Activated T-cell treated with anti-CD3 and anti-CD28 coated beads, Interleukin-2, amount 50 U/mL, for 48 hours (primary cell): ENCODE data around the gene TXNRD1.
"Not testable (repeated sequence)": the region's sequence is repeated elsewhere in the genome, so short reads cannot be mapped to it uniquely, and the experiment has no call there.

Experiments
- DNase-seq, 2 experiments: peaks; one replicate each; pipeline ENCODE4 v3.0.0-alpha.2; 2020

The TXNRD1 gene

GRCh38 chr12:104306943-104307654 lies 91.5 kb downstream of the TXNRD1 start:
- DNase-seq = no peak

- no peak for DNase-seq
These were observed 92.0 kb downstream of the TXNRD1 start for GRCh38 chr12:104307655-104308000.

GRCh38 chr12:104309446-104309993 lies 93.9 kb downstream of the TXNRD1 start:
- DNase-seq = no peak

GRCh38 chr12:104310751-104311633 lies 95.4 kb downstream of the TXNRD1 start:
- DNase-seq = no peak

GRCh38 chr12:104312202-104312601 lies 96.6 kb downstream of the TXNRD1 start:
- DNase-seq = no peak

GRCh38 chr12:104312654-104313053 lies 97.1 kb downstream of the TXNRD1 start:
- DNase-seq = no peak

GRCh38 chr12:104313568-104314241 lies 98.1 kb downstream of the TXNRD1 start:
- no peak for DNase-seq

- no peak for DNase-seq
These were observed 98.6 kb downstream of the TXNRD1 start for GRCh38 chr12:104314242-104314614.

- DNase-seq = no peak
These were observed 100.0 kb downstream of the TXNRD1 start for GRCh38 chr12:104315326-104316224.

GRCh38 chr12:104316936-104317335 lies 101.4 kb downstream of the TXNRD1 start:
- DNase-seq = no peak

- no peak for DNase-seq
These were observed 102.1 kb downstream of the TXNRD1 start for GRCh38 chr12:104317538-104318210.

GRCh38 chr12:104319028-104319427 lies 103.4 kb downstream of the TXNRD1 start:
- DNase-seq = no peak

GRCh38 chr12:104319918-104320626 lies 104.5 kb downstream of the TXNRD1 start:
- DNase-seq = no peak

GRCh38 chr12:104320627-104321024 lies 105.0 kb downstream of the TXNRD1 start:
- no peak for DNase-seq

GRCh38 chr12:104321949-104322348 lies 106.4 kb downstream of the TXNRD1 start:
- no peak for DNase-seq

- DNase-seq = not testable (repeated sequence)
These were observed 107.0 kb downstream of the TXNRD1 start for GRCh38 chr12:104322533-104322932.

- no peak for DNase-seq
These were observed 108.3 kb downstream of the TXNRD1 start for GRCh38 chr12:104323899-104324298.

- DNase-seq = not testable (repeated sequence)
These were observed 112.7 kb downstream of the TXNRD1 start for GRCh38 chr12:104328278-104328677.

- no peak for DNase-seq
These were observed 113.2 kb downstream of the TXNRD1 start for GRCh38 chr12:104328790-104329189.

- no peak for DNase-seq
These were observed 114.3 kb downstream of the TXNRD1 start for GRCh38 chr12:104329707-104330532.
